ENCODE data around the gene EXOC2.

The EXOC2 gene

GRCh38 chr6:437037-437392 is 255.9 kb downstream of the EXOC2 start:
- DNase-seq: no peak

- no peak for DNase-seq
These were observed 256.5 kb downstream of the EXOC2 start for GRCh38 chr6:436308-437036.

GRCh38 chr6:435441-436307 is 257.3 kb downstream of the EXOC2 start:
- DNase-seq: no peak
